Measurements from ENCODE around the gene CCDC183.
"Not testable (repeated sequence)": the region's sequence is repeated elsewhere in the genome, so short reads cannot be mapped to it uniquely, and the experiment has no call there.

The CCDC183 gene

GRCh38 chr9:136829412-136829811 is 33.3 kb downstream of the CCDC183 start:
- TF ChIP-seq TAF1 (IDR thresholded peaks at IDR 0.05; ENCODE audit: low read depth, low read length) (no peak), PAX5 (IDR thresholded peaks at IDR 0.05; ENCODE audit: insufficient read depth, low read length, severe bottlenecking) (no peak), POU2F2 (IDR thresholded peaks at IDR 0.05; ENCODE audit: low read depth, low read length) (no peak), SPI1 (IDR thresholded peaks at IDR 0.05; ENCODE audit: low read depth, low read length) (no peak), POLR2AphosphoS5 (IDR thresholded peaks at IDR 0.05; ENCODE audit: low read depth, low read length) (no peak), POLR2A (IDR thresholded peaks at IDR 0.05; ENCODE audit: low read depth, low read length) (no peak)
- FAIRE-seq: no peak
- no peak for DNase-seq (ENCODE audit: insufficient read length, low spot score)

GRCh38 chr9:136829981-136830885 is 34.1 kb downstream of the CCDC183 start:
- FAIRE-seq: no peak
- DNase-seq (ENCODE audit: insufficient read length, low spot score): no peak
- TF ChIP-seq POLR2A (IDR thresholded peaks at IDR 0.05; ENCODE audit: low read depth, low read length) (no peak), PAX5 (IDR thresholded peaks at IDR 0.05; ENCODE audit: insufficient read depth, low read length, severe bottlenecking) (no peak), SPI1 (IDR thresholded peaks at IDR 0.05; ENCODE audit: low read depth, low read length) (no peak), POU2F2 (IDR thresholded peaks at IDR 0.05; ENCODE audit: low read depth, low read length) (no peak), TAF1 (IDR thresholded peaks at IDR 0.05; ENCODE audit: low read depth, low read length) (no peak), POLR2AphosphoS5 (IDR thresholded peaks at IDR 0.05; ENCODE audit: low read depth, low read length) (no peak)

- TF ChIP-seq POLR2A (IDR thresholded peaks at IDR 0.05; ENCODE audit: low read depth, low read length) (no peak), POLR2AphosphoS5 (IDR thresholded peaks at IDR 0.05; ENCODE audit: low read depth, low read length) (no peak), SPI1 (IDR thresholded peaks at IDR 0.05; ENCODE audit: low read depth, low read length) (no peak), TAF1 (IDR thresholded peaks at IDR 0.05; ENCODE audit: low read depth, low read length) (no peak), POU2F2 (IDR thresholded peaks at IDR 0.05; ENCODE audit: low read depth, low read length) (no peak), PAX5 (IDR thresholded peaks at IDR 0.05; ENCODE audit: insufficient read depth, low read length, severe bottlenecking) (no peak)
- no peak for FAIRE-seq
- no peak for DNase-seq (ENCODE audit: insufficient read length, low spot score)
Measured at GRCh38 chr9:136831002-136831719, 35.0 kb downstream of the CCDC183 start.

DNA sequence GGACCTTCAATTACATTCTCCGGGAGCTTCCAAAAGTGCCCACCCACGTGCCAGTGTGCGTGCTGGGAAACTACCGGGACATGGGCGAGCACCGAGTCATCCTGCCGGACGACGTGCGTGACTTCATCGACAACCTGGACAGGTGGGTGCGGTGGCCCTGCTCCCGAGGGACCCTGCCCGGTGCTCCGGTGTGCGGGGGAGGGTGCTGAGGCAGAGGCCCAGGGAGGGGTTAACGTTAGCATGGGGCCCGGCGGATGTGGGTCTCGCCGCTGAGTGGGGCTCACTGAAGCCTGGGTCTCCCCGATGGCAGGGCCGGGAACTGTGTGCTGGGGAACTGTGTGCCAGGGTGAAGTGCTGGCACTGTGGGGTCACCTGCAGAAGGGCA is 35.6 kb downstream of the CCDC183 start:
- DNase-seq (ENCODE audit: insufficient read length, low spot score) (no peak), FAIRE-seq (no peak)
- TF ChIP-seq POLR2AphosphoS5 (IDR thresholded peaks at IDR 0.05; ENCODE audit: low read depth, low read length) (no peak), POU2F2 (IDR thresholded peaks at IDR 0.05; ENCODE audit: low read depth, low read length) (no peak), SPI1 (IDR thresholded peaks at IDR 0.05; ENCODE audit: low read depth, low read length) (no peak), PAX5 (IDR thresholded peaks at IDR 0.05; ENCODE audit: insufficient read depth, low read length, severe bottlenecking) (no peak), POLR2A (IDR thresholded peaks at IDR 0.05; ENCODE audit: low read depth, low read length) (no peak), TAF1 (IDR thresholded peaks at IDR 0.05; ENCODE audit: low read depth, low read length) (no peak)

DNA sequence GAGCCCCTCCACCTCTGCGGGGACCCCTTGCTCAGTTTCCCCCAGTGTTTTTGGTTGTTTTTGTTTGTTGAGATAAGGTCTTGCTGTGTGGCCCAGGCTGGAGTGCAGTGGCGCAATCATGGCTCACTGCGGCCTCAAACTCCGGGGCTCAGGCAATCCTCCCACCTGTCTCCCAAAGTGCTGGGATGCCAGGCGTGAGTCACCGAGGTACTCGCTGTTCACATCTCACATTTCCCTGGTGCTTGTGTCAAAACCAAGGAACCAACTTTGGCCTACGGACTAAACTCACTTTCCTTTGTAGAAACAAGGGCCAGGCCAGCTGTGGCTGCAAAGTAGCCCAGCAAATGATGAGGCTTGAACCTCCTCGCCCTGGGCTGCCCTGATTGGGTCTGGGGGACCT is 36.4 kb downstream of the CCDC183 start:
- TF ChIP-seq POLR2A (IDR thresholded peaks at IDR 0.05; ENCODE audit: low read depth, low read length) (no peak), SPI1 (IDR thresholded peaks at IDR 0.05; ENCODE audit: low read depth, low read length) (no peak), PAX5 (IDR thresholded peaks at IDR 0.05; ENCODE audit: insufficient read depth, low read length, severe bottlenecking) (no peak), TAF1 (IDR thresholded peaks at IDR 0.05; ENCODE audit: low read depth, low read length) (no peak), POU2F2 (IDR thresholded peaks at IDR 0.05; ENCODE audit: low read depth, low read length) (no peak), POLR2AphosphoS5 (IDR thresholded peaks at IDR 0.05; ENCODE audit: low read depth, low read length) (no peak)
- DNase-seq (ENCODE audit: insufficient read length, low spot score) (no peak), FAIRE-seq (no peak)

GRCh38 chr9:136833381-136834048 is 37.4 kb downstream of the CCDC183 start:
- DNase-seq (ENCODE audit: insufficient read length, low spot score); FAIRE-seq: not testable (repeated sequence)

DNA sequence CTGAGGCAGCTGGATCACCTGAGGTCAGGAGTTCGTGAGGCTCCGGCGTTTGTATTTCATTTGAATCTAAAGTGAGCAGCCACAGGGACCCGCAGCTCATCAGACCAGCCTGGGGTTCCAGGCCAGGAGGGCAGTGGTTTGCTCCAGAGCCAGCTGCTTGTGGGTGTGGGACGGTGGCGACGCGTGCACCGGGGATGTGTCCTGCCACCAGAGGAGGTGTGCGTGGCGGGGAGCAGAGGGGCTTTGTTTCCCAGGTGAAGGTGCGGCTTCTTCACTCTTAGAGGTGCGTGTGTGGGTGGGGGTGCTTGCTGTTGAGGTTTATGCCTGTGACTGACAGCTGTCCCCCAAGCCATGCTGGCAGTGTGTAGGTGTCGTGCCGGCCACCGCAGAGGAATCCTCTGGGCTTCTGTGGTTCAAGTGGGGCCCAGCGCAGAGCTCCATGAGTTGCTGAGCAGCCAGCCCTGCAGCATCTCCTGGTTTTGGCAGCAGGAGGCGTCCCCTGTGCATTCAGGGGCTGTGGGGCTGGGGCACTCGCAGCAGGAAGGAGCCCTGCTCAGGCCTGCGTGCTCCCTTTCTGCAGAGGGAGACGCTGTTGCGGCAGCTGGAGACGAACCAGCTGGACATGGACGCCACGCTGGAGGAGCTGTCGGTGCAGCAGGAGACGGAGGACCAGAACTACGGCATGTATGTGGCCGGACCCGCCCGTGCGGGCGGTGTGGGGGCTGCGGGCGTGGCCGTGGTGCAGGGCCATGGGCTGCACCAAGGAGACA is 39.2 kb downstream of the CCDC183 start:
- FAIRE-seq (no peak), DNase-seq (ENCODE audit: insufficient read length, low spot score) (no peak)
- no peak for TF ChIP-seq TAF1 (IDR thresholded peaks at IDR 0.05; ENCODE audit: low read depth, low read length)
- TF ChIP-seq SPI1 (IDR thresholded peaks at IDR 0.05; ENCODE audit: low read depth, low read length): no peak
- no peak for TF ChIP-seq PAX5 (IDR thresholded peaks at IDR 0.05; ENCODE audit: insufficient read depth, low read length, severe bottlenecking)
- TF ChIP-seq POU2F2 (IDR thresholded peaks at IDR 0.05; ENCODE audit: low read depth, low read length): no peak
- no peak for TF ChIP-seq POLR2AphosphoS5 (IDR thresholded peaks at IDR 0.05; ENCODE audit: low read depth, low read length)
- TF ChIP-seq POLR2A (IDR thresholded peaks at IDR 0.05; ENCODE audit: low read depth, low read length): no peak

DNA sequence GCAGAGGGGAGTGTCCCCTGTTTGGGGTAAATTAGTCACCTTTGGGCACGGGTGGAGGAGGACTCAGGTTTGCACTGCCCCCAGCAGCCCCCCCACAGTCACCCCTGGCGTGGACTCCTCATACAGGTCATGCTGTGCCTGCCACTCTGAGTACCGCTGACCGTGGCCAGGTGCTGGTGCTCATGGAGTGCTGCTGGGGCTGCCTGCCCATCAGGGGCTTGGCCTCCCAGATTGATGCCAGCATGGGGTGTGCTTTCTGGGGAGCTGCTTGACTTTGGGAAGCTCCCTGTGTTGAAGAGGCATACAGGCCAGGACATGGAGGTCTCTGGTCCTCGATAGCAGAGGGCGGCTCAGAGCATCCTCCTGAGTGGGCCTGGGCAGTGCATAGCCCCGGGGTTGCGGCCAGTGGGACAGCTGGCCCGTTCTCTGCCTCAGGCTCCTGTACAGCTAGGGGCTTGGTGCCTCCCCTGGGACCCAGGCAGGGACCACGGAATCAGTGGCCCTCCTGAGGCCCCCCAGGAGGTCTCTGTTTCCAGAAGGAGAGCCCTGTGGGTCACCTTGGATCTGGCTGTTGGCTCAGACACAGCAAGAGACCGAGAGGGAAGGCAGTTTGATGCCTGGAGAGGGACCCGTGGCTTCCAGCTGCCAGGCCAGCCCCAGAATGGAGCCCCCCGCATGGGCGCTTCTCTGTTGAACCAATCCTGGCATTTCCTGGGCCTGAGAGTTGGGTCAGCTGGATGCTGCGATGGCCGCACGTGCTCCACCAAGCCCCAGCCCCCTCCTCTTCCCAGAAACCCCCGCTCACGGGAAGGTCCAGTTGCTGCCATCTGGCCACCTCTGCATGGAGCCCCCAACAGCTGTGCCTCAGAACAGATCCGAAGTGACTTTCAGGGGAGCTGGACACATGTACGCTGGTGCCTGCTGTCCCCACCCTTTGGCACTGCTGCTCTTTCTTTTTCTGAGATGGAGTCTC is 40.1 kb downstream of the CCDC183 start:
- DNase-seq (ENCODE audit: insufficient read length, low spot score): no peak
- no peak for TF ChIP-seq POU2F2 (IDR thresholded peaks at IDR 0.05; ENCODE audit: low read depth, low read length)
- no peak for TF ChIP-seq SPI1 (IDR thresholded peaks at IDR 0.05; ENCODE audit: low read depth, low read length)
- no peak for TF ChIP-seq PAX5 (IDR thresholded peaks at IDR 0.05; ENCODE audit: insufficient read depth, low read length, severe bottlenecking)
- no peak for FAIRE-seq
